Osteoblast (primary cell): ENCODE measurements around the gene AUTS2. TPM values are rescaled to one million over a fixed set of nuclear protein-coding genes. Genes with fewer than 3 reads are reported as not detected.

Source experiments
- DNase-seq: peaks from one replicate; pipeline ENCODE4 v3.0.0; 2011; ENCODE audit warnings: low spot score, mixed read lengths; ENCODE audit not compliant: insufficient read length; ENCODE audit errors: missing footprints
- H2AFZ ChIP-seq: 2 replicates; pipeline ENCODE4 v1.6.0; 2011; ENCODE audit warnings: mild to moderate bottlenecking, low read length
- H3K27ac ChIP-seq: 2 replicates; pipeline ENCODE4 v1.5.1; 2011; ENCODE audit warnings: mild to moderate bottlenecking, low read depth, low read length, moderate library complexity
- H3K27me3 ChIP-seq: 2 replicates; pipeline ENCODE4 v1.6.0; 2012; ENCODE audit warnings: mild to moderate bottlenecking, control low read depth, inconsistent platforms, low read length, moderate library complexity; ENCODE audit not compliant: insufficient read depth
- H3K36me3 ChIP-seq: 2 replicates; pipeline ENCODE4 v1.5.1; 2011; ENCODE audit warnings: mild to moderate bottlenecking, low read length, control low read depth, moderate library complexity; ENCODE audit not compliant: insufficient read depth
- H3K4me1 ChIP-seq: 2 replicates; pipeline ENCODE4 v1.5.1; 2011; ENCODE audit warnings: mild to moderate bottlenecking, low read length, control low read depth, moderate library complexity; ENCODE audit not compliant: insufficient read depth
- H3K4me2 ChIP-seq: 2 replicates; pipeline ENCODE4 v1.6.0; 2011; ENCODE audit warnings: mild to moderate bottlenecking, low read length; ENCODE audit not compliant: insufficient read depth
- H3K4me3 ChIP-seq: fragments of 200-600 bp; sonication (generic); 3 replicates; pipeline ENCODE4 v1.5.1; 2012; ENCODE audit warnings: mild to moderate bottlenecking, low read length, inconsistent platforms; ENCODE audit not compliant: insufficient read depth
- H3K79me2 ChIP-seq: 2 replicates; pipeline ENCODE4 v1.6.0; 2012; ENCODE audit warnings: mild to moderate bottlenecking, low read length, control low read depth, inconsistent platforms; ENCODE audit not compliant: insufficient read depth
- H3K9me3 ChIP-seq: 2 replicates; pipeline ENCODE4 v1.5.1; 2011; ENCODE audit warnings: low read depth, low read length, control low read depth
- H4K20me1 ChIP-seq: 2 replicates; pipeline ENCODE4 v1.6.0; 2012; ENCODE audit warnings: mild to moderate bottlenecking, low read length, control low read depth; ENCODE audit not compliant: insufficient read depth
- total RNA-seq: library from RNA; depleted of rRNA; stranded (reverse); fragments of >200 nt; gene quantifications from 2 replicates; pipeline ENCODE4 v1.2.3, GENCODE V29; 2012
- TF ChIP-seq, protein P1 (sequence below): IDR thresholded peaks from 2 replicates; pipeline ENCODE4 v1.5.1; 2011; ENCODE audit warnings: mild to moderate bottlenecking, low read depth, low read length, moderate library complexity; ENCODE audit errors: extremely low read depth

AUTS2 gene
- total RNA-seq, 1 donor: 15.2 TPM

DNA sequence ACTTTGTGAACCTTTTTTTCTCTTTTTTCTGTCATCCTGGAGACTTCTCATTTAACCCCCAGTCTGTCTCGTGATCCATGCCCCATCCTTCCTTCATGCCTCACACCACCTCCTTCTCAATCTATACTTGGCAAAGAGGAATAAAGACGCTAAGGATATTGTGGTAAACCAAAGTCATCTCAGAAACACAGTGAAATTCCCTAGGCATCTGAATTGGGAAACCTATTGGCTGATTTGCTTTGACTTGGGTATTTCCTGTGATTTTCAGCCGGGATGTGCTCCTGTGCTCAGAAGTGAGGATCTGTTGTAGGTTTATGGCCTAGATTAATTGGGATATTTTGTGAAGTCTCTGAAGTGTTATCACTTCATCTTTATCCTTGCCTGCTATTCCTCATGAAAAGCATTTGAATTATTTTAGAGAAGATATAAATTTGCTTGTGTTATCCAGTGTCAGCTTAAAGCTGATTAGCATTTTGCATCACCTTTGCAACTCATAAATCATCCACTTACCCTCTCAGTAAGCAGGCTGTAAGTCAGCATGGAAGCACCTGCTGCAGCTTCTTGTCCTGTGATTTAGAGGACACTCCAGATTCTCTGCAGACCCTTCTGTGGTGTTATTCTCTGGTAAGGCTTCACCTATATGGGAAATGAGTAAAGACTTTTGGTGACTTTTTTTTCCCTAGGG lies 138.0 kb downstream of the AUTS2 start:
- peaks cover 15% of the 10 kb centered on the region for H3K4me1 ChIP-seq
- peaks cover 9% of the 10 kb centered on the region for H4K20me1 ChIP-seq
- H3K79me2 ChIP-seq: no peaks in the 10 kb centered on the region
- no peaks in the 10 kb centered on the region for H3K9me3 ChIP-seq
- no peaks in the 10 kb centered on the region for H3K27me3 ChIP-seq
- TF ChIP-seq, protein P1, sequence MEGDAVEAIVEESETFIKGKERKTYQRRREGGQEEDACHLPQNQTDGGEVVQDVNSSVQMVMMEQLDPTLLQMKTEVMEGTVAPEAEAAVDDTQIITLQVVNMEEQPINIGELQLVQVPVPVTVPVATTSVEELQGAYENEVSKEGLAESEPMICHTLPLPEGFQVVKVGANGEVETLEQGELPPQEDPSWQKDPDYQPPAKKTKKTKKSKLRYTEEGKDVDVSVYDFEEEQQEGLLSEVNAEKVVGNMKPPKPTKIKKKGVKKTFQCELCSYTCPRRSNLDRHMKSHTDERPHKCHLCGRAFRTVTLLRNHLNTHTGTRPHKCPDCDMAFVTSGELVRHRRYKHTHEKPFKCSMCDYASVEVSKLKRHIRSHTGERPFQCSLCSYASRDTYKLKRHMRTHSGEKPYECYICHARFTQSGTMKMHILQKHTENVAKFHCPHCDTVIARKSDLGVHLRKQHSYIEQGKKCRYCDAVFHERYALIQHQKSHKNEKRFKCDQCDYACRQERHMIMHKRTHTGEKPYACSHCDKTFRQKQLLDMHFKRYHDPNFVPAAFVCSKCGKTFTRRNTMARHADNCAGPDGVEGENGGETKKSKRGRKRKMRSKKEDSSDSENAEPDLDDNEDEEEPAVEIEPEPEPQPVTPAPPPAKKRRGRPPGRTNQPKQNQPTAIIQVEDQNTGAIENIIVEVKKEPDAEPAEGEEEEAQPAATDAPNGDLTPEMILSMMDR: no peak
- H2AFZ ChIP-seq: no peak overlapping the region
- no peak for DNase-seq
- no peak overlapping the region for H3K4me3 ChIP-seq
- H3K27ac ChIP-seq: no peak overlapping the region
- H3K4me2 ChIP-seq: no peak overlapping the region
- no peaks in the 10 kb centered on the region for H3K36me3 ChIP-seq

- H3K36me3 ChIP-seq: no peaks in the 10 kb centered on the region
- TF ChIP-seq, protein P1: no peak
- no peaks in the 10 kb centered on the region for H3K9me3 ChIP-seq
- H3K4me2 ChIP-seq: no peak overlapping the region
- no peak overlapping the region for H3K27ac ChIP-seq
- no peak overlapping the region for H3K4me3 ChIP-seq
- no peaks in the 10 kb centered on the region for H3K79me2 ChIP-seq
- H3K27me3 ChIP-seq: no peaks in the 10 kb centered on the region
- H3K4me1 ChIP-seq: peaks cover 13% of the 10 kb centered on the region
- DNase-seq: no peak
- peaks cover 4% of the 10 kb centered on the region for H4K20me1 ChIP-seq
- H2AFZ ChIP-seq: no peak overlapping the region
These were observed 140.2 kb downstream of the AUTS2 start for GRCh38 chr7:69738396-69738951.

DNA sequence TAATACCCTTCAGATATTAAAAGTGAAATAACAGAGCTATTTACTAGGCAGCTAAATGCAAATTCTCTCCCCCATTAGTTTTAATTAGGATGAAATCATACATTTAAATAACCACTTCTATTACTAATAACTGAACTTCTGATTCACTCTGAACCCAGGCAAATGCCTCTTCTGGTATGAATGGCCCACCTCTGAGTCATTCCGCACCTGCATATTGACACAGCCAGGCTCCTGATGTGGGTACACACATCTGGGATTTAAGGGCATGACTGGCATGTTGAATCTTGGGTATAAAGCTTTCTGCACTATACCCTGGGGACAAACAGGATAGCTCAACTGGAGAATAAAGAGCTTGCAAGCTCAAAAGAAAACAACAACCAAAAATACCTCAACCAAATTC lies 140.9 kb downstream of the AUTS2 start:
- H3K27me3 ChIP-seq: no peaks in the 10 kb centered on the region
- no peaks in the 10 kb centered on the region for H3K79me2 ChIP-seq
- H3K4me2 ChIP-seq: no peak overlapping the region
- no peak overlapping the region for H2AFZ ChIP-seq
- H3K4me1 ChIP-seq: peaks cover 13% of the 10 kb centered on the region
- DNase-seq: no peak
- no peaks in the 10 kb centered on the region for H3K9me3 ChIP-seq
- no peak overlapping the region for H3K4me3 ChIP-seq
- H3K27ac ChIP-seq: no peak overlapping the region
- TF ChIP-seq, protein P1: no peak
- no peaks in the 10 kb centered on the region for H3K36me3 ChIP-seq
- peaks cover 4% of the 10 kb centered on the region for H4K20me1 ChIP-seq

DNA sequence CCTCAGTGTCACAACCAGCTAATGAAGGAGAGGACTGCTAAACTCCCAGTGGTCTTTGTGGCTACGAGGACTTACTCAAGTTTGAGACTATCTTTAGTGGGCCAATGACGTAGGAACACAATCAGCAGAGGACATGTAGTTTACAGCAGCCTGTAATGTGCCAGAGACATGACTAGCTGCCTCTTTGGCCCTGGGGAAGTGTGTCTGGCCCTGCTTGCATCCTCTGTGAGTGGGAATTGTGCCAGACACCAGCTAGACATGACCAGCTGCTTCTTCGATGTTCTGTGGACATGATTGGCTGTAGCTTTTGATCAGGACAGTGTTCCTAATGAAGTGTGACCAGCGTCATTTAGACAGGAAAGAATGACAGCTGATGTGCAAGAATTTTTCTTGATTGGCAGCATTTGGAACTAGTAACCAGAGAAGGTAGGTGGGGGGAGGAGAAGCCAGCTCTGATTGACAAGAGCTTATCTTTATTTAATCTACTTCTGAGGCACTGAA lies 141.7 kb downstream of the AUTS2 start:
- Histone ChIP-seq H2AFZ (no peak overlapping the region), H3K4me3 (no peak overlapping the region), H3K4me2 (no peak overlapping the region), H3K27ac (no peak overlapping the region), H3K36me3 (no peaks in the 10 kb centered on the region), H3K9me3 (no peaks in the 10 kb centered on the region), H3K79me2 (no peaks in the 10 kb centered on the region), H3K4me1 (peaks cover 13% of the 10 kb centered on the region), H3K27me3 (no peaks in the 10 kb centered on the region), H4K20me1 (peaks cover 4% of the 10 kb centered on the region)
- TF ChIP-seq, protein P1: no peak
- DNase-seq: no peak
